ENCODE results near the gene CRX.

DNA sequence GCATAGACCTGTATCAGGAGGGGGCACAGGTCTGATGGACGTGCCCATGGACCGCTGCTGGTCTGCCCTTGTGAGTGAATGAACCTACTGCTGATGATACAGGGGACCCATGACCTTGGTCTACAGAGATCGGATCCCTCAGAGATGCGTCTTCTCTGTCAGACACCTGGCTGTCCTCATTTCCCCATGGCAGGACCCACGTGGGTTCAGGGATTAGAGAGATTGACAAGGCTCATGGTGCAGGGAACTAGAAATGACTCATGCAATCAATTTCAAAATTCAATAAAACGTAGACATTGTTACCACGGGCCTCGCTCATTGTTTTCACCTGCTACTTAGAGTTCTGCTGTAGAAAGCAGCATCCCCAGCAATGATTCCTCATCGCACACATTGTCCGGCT is 16.4 kb upstream of the CRX start:
- TF ChIP-seq CTCF (IDR thresholded peaks at IDR 0.05) = no peak
- no peak for TF ChIP-seq EZH2 (IDR thresholded peaks at IDR 0.05; ENCODE audit: borderline replicate concordance, insufficient read depth, low read depth, low read length, poor library complexity, severe bottlenecking)

Measured in B cell (primary cell).